GM12878 (cell line): ENCODE measurements around the gene CD8B. TPM values are rescaled to one million over a fixed set of nuclear protein-coding genes. Genes with fewer than 3 reads are reported as not detected.
"Not testable (repeated sequence)": the region's sequence is repeated elsewhere in the genome, so short reads cannot be mapped to it uniquely, and the experiment has no call there.

Source experiments
- ATAC-seq: fragments of 200-7000 bp; cut with Tn5 transposase; 3 replicates; pipeline ENCODE4 v1.9.1; 2020; ENCODE audit warnings: mild to moderate bottlenecking, moderate library complexity
- Bru-seq: library from RNA; stranded (reverse); fragments of 400-500 nt; gene quantifications from one replicate; lab custom pipeline; 2021; lab: Mats Ljungman, UMichigan
- BruChase-seq, 2 experiments: library from RNA; stranded (reverse); fragments of 400-500 nt; gene quantifications; one replicate each; lab custom pipeline; 2021; lab: Mats Ljungman, UMichigan
- BruUV-seq: library from RNA; stranded (reverse); fragments of 400-500 nt; replicated peaks from 2 replicates; lab custom pipeline; 2021; lab: Mats Ljungman, UMichigan
- CTCF ChIA-PET: fragments of 300-600 bp; sonication (Branson Sonifier 250); formaldehyde crosslinking; extraction: SDS; loops from one replicate; lab custom pipeline; 2021; ENCODE audit warnings: inconsistent platforms; lab: Yijun Ruan, JAX
- POLR2A ChIA-PET: fragments of 350-600 bp; formaldehyde crosslinking; extraction: SDS; loops from one replicate; lab custom pipeline; 2021; ENCODE audit warnings: inconsistent platforms; lab: Charles Lee
- RAD21 ChIA-PET: fragments of 300-600 bp; sonication (Branson Sonifier 250); formaldehyde crosslinking; loops from one replicate; lab custom pipeline; 2023; ENCODE audit warnings: antibody characterized with exemption; ENCODE audit not compliant: unreplicated experiment; lab: Charles Lee
- SMC1A ChIA-PET: fragments of 300-600 bp; sonication (Branson Sonifier 250); formaldehyde crosslinking; loops from one replicate; lab custom pipeline; 2023; ENCODE audit not compliant: unreplicated experiment, uncharacterized antibody; lab: Charles Lee
- DNase-seq: peaks from one replicate; pipeline ENCODE4 v3.0.0-alpha.2; 2011; ENCODE audit warnings: low read depth, low spot score
- FAIRE-seq: peaks from 3 replicates; lab custom pipeline; 2011; peaks lifted over from hg19 to GRCh38; lab: Jason Lieb, UNC
- H2AFZ ChIP-seq: 2 replicates; pipeline ENCODE4 v1.6.0; 2011; ENCODE audit warnings: low read depth, low read length, control low read depth; ENCODE audit not compliant: control insufficient read depth
- H3K27ac ChIP-seq: 2 replicates; pipeline ENCODE4 v1.5.1; 2011; ENCODE audit warnings: control low read depth; ENCODE audit not compliant: control insufficient read depth, insufficient read depth
- H3K27me3 ChIP-seq, 2 experiments: replicated peaks in 1 of 2; 2 replicates each; pipeline versions ENCODE4 v1.6.0 to v1.6.1; 2011; ENCODE audit warnings: low read length in 1 of 2; ENCODE audit not compliant: control insufficient read depth in 2 of 2, insufficient read depth in 2 of 2
- H3K36me3 ChIP-seq, 2 experiments: 2 replicates each; pipeline ENCODE4 v1.5.1; 2011; ENCODE audit warnings: low read length in 1 of 2; ENCODE audit not compliant: control insufficient read depth in 2 of 2, insufficient read depth in 2 of 2
- H3K4me1 ChIP-seq: 2 replicates; pipeline ENCODE4 v1.6.1; 2011; ENCODE audit warnings: mild to moderate bottlenecking, low read length, moderate library complexity, mixed read lengths; ENCODE audit not compliant: control insufficient read depth, insufficient read depth
- H3K4me2 ChIP-seq: 2 replicates; pipeline ENCODE4 v1.6.0; 2011; ENCODE audit warnings: control low read depth; ENCODE audit not compliant: control insufficient read depth, insufficient read depth
- H3K4me3 ChIP-seq: fragments of 200-600 bp; sonication (generic); 2 replicates; pipeline ENCODE4 v1.5.1; 2016
- H3K79me2 ChIP-seq: 2 replicates; pipeline ENCODE4 v1.6.0; 2011; ENCODE audit warnings: low read length; ENCODE audit not compliant: control insufficient read depth, insufficient read depth
- H3K9ac ChIP-seq: 2 replicates; pipeline ENCODE4 v1.8.0; 2011; ENCODE audit warnings: low read length, control low read depth, mixed read lengths; ENCODE audit not compliant: control insufficient read depth, insufficient read depth
- H3K9me3 ChIP-seq: replicated peaks from 3 replicates; pipeline ENCODE4 v1.5.1; 2011; ENCODE audit warnings: mild to moderate bottlenecking, low read length; ENCODE audit not compliant: control insufficient read depth, insufficient read depth
- H4K20me1 ChIP-seq: 2 replicates; pipeline ENCODE4 v1.6.0; 2011; ENCODE audit not compliant: control insufficient read depth, insufficient read depth
- WGBS: methylation state at CpG from one replicate; pipeline ENCODE4 v1.1.6; 2016; ENCODE audit warnings: low lambda C conversion rate; ENCODE audit not compliant: insufficient replicate concordance, insufficient coverage; ENCODE audit errors: missing lambda C conversion rate; 5-methylcytosine and 5-hydroxymethylcytosine counted together
- in situ Hi-C: fragments of 300-500 bp; cut with MboI; formaldehyde crosslinking; loops from 9 replicates; pipeline ENCODE4 v1.14.3; 2018; ENCODE audit warnings: mixed read lengths
- intact Hi-C: fragments of 100-400 bp; cut with micrococcal nuclease; formaldehyde crosslinking; loops from one replicate; pipeline ENCODE4 v1.14.2; 2022; ENCODE audit not compliant: unreplicated experiment
- long read RNA-seq, 2 experiments: library from polyadenylated mRNA; unstranded; transcript quantifications; one replicate each; pipeline ENCODE4 v2.0.0, GENCODE V29; 2019 to 2020
- polyA minus RNA-seq, 3 experiments: library from RNA; depleted of rRNA, polyadenylated mRNA; stranded (reverse); fragments of >200 nt; gene quantifications; 2 replicates each; pipeline ENCODE4 v1.2.3, GENCODE V29; 2011
- polyA plus RNA-seq, 11 experiments: library from polyadenylated mRNA; depleted of rRNA in 4 of 11; unstranded in 6 of 11; stranded (reverse) in 5 of 11; fragments of >200 nt; fragmentation: Nextera tagmentation in 4 of 11; fragmentation: Illumina TruSeq in 1 of 11; extraction: Ambion mirVana in 4 of 11; extraction: Trizol in 1 of 11; gene quantifications; 1 replicate in 1 of 11; 2 replicates in 10 of 11; pipeline versions ENCODE4 v1.2.1 to v1.2.3, GENCODE V29; 2011 to 2016; ENCODE audit warnings: inconsistent platforms in 2 of 11, missing spikeins in 2 of 11, low read depth in 1 of 11
- total RNA-seq, 4 experiments: library from RNA; depleted of rRNA in 3 of 4; stranded (reverse); fragments of >200 nt in 3 of 4; fragmentation: Illumina TruSeq in 1 of 4; extraction: Trizol in 1 of 4; gene quantifications; 2 replicates each; pipeline versions ENCODE4 v1.2.1 to v1.2.3, GENCODE V29; 2013 to 2021

CD8B gene
- total RNA-seq (2013; cell fraction: nucleolus; rRNA removed) = not detected in 2 replicates
- total RNA-seq (2014; rRNA removed) (not detected in 2 replicates), total RNA-seq (2014; rRNA removed; fragmentation: Illumina TruSeq; extraction: Trizol) (not detected in 2 replicates), total RNA-seq (2021) (0.21 TPM in 1 of 2 replicates, not detected in the other), polyA plus RNA-seq (2011; rRNA removed) (not detected in 2 replicates), polyA plus RNA-seq (2014; fragmentation: Illumina TruSeq; extraction: Trizol) (not detected in 2 replicates), polyA plus RNA-seq (2014; fragmentation: Nextera tagmentation; extraction: Ambion mirVana) (not detected), polyA plus RNA-seq (2014; rRNA removed) (not detected in 2 replicates), polyA plus RNA-seq (2016; fragmentation: Nextera tagmentation; extraction: Ambion mirVana) (not detected), polyA minus RNA-seq (2011; rRNA and poly(A)+ RNA removed) (not detected in 2 replicates), Bru-seq, nascent RNA (not detected), BruChase-seq, experiment 1, labeled RNA remaining after a 6-hour chase (not detected), BruChase-seq, experiment 2, labeled RNA remaining after a 2-hour chase (not detected)
- polyA plus RNA-seq (2011; ENCODE audit: low read depth) = not detected
- not detected in 2 replicates for polyA plus RNA-seq (2011; cell fraction: cytosol; rRNA removed)
- polyA plus RNA-seq (2011; cell fraction: nucleus; rRNA removed) = not detected in 2 replicates
- polyA plus RNA-seq (2012) = not detected in 2 replicates
- polyA minus RNA-seq (2011; cell fraction: cytosol; rRNA and poly(A)+ RNA removed) = not detected in 2 replicates
- polyA minus RNA-seq (2011; cell fraction: nucleus; rRNA and poly(A)+ RNA removed) = not detected in 2 replicates
- long read RNA-seq, experiment 1 = 0 reads
- long read RNA-seq, experiment 2 = 0 reads

DNA sequence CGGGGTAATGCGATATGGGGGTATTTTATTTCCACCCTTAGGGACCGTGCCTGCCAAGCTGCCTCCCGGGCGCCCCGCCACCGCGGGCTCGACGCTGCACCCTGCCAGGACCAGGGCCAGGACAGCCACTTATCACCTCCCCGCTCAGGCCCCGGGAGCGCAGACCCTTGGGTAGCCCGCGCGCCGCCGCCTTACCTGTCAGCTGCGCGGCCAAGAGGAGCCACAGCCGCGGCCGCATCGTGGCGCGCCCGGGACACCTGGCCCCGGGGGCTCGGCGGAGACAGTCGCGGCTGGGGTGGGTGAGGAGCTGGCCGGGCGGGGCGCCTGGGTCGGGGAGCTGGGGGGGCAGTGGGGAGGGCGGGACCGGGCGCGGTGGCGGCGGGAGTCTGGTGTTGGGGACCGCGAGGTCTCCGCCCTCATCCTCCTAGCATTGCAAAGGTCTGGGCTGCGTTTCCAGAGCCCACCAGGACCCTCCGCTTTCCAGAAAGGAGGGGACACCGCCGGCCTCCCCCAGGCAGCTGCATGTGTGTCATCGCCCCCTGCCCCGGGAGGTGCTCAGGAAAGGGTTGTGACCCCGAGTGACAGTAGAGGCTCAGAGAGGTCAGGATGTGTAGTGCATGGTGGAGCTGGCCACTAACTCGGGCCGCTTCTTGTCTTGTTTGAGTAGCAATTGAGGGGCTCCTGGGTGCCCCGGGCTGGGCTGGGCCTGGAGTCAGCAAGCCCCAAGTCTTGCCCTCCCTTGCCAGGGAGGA is at the start of gene CD8B:
Gene CD8B, minus strand, starts transcription at position 259 of the 752 bp plus-strand sequence. Its CDS starts 21 bp downstream, at position 238.
- H3K36me3 ChIP-seq, SMC1A ChIA-PET, H3K9ac ChIP-seq, CTCF ChIA-PET, H2AFZ ChIP-seq, H3K79me2 ChIP-seq, ATAC-seq, H3K4me3 ChIP-seq, H3K4me2 ChIP-seq, in situ Hi-C loops, POLR2A ChIA-PET, H3K9me3 ChIP-seq, DNase-seq, H3K4me1 ChIP-seq, intact Hi-C loops, H4K20me1 ChIP-seq, H3K27me3 ChIP-seq, BruUV-seq, FAIRE-seq, H3K27ac ChIP-seq, RAD21 ChIA-PET: not testable (repeated sequence)
- 21% methylated on average over 28 of the region's 55 CpGs for WGBS

DNA sequence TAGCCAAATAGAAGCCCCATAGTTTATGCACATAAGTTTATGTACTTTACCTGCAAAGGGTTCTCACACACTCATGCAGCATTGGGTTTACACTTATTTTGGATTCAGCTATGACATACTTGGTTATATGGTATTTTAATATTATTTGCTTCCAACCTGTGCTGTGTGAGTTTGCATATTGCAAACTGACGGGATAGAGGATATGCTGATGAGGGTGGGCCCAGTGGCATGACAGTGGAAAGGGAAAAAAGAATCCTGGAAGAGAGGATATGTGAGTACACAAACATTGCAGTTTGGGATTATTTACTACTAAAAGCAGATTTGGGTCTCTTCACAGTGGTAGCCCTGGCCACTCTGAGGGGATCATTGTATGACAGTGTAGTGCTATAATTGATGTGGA is 44.2 kb upstream of the CD8B start:
- H3K9ac ChIP-seq, H4K20me1 ChIP-seq, in situ Hi-C loops, SMC1A ChIA-PET, POLR2A ChIA-PET, H3K36me3 ChIP-seq, H3K79me2 ChIP-seq, CTCF ChIA-PET, H3K9me3 ChIP-seq, H3K4me1 ChIP-seq, H3K27me3 ChIP-seq, RAD21 ChIA-PET, BruUV-seq, H3K27ac ChIP-seq, intact Hi-C loops, H3K4me3 ChIP-seq, FAIRE-seq, H3K4me2 ChIP-seq, H2AFZ ChIP-seq, DNase-seq, ATAC-seq: not testable (repeated sequence)
- no CpG with 5 or more reads among the region's 1 CpG for WGBS

DNA sequence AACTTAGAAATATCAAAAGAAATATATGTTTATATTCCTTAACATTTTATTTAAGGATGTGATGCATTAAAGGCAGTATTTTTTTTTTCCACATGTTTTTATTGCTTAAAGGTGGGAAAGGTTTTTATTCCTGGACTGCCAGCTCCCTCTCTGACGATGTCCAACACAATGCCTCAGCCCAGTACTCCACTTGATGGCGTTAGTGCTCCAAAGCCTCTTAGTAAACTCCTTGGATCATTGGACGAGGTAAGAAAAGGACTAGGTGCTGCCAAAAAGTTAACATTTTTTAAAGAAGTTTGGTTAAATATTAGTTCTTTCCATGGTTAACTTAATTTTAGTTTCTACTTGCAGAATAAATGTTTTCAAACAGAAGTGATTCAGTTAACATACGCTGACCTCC is 39.0 kb upstream of the CD8B start:
- H2AFZ ChIP-seq, in situ Hi-C loops, RAD21 ChIA-PET, H3K36me3 ChIP-seq, H3K9me3 ChIP-seq, H3K27me3 ChIP-seq, H3K27ac ChIP-seq, BruUV-seq, FAIRE-seq, CTCF ChIA-PET, H3K9ac ChIP-seq, SMC1A ChIA-PET, H3K79me2 ChIP-seq, H4K20me1 ChIP-seq, H3K4me2 ChIP-seq, DNase-seq, H3K4me3 ChIP-seq, ATAC-seq, H3K4me1 ChIP-seq, POLR2A ChIA-PET, intact Hi-C loops: not testable (repeated sequence)
- WGBS = 30% methylated on average over 4 of the region's 4 CpGs
